GM12878 (cell line): ENCODE measurements around the gene OR2C3. TPM values are rescaled to one million over a fixed set of nuclear protein-coding genes. Genes with fewer than 3 reads are reported as not detected.

Source experiments
- ATAC-seq: fragments of 200-7000 bp; cut with Tn5 transposase; 3 replicates; pipeline ENCODE4 v1.9.1; 2020; ENCODE audit warnings: mild to moderate bottlenecking, moderate library complexity
- BruUV-seq: library from RNA; stranded (reverse); fragments of 400-500 nt; replicated peaks from 2 replicates; lab custom pipeline; 2021; lab: Mats Ljungman, UMichigan
- CTCF ChIA-PET: fragments of 300-600 bp; sonication (Branson Sonifier 250); formaldehyde crosslinking; extraction: SDS; loops from one replicate; lab custom pipeline; 2021; ENCODE audit warnings: inconsistent platforms; lab: Yijun Ruan, JAX
- POLR2A ChIA-PET: fragments of 350-600 bp; formaldehyde crosslinking; extraction: SDS; loops from one replicate; lab custom pipeline; 2021; ENCODE audit warnings: inconsistent platforms; lab: Charles Lee
- RAD21 ChIA-PET: fragments of 300-600 bp; sonication (Branson Sonifier 250); formaldehyde crosslinking; loops from one replicate; lab custom pipeline; 2023; ENCODE audit warnings: antibody characterized with exemption; ENCODE audit not compliant: unreplicated experiment; lab: Charles Lee
- SMC1A ChIA-PET: fragments of 300-600 bp; sonication (Branson Sonifier 250); formaldehyde crosslinking; loops from one replicate; lab custom pipeline; 2023; ENCODE audit not compliant: unreplicated experiment, uncharacterized antibody; lab: Charles Lee
- DNase-seq: peaks from one replicate; pipeline ENCODE4 v3.0.0-alpha.2; 2011; ENCODE audit warnings: low read depth, low spot score
- FAIRE-seq: peaks from 3 replicates; lab custom pipeline; 2011; peaks lifted over from hg19 to GRCh38; lab: Jason Lieb, UNC
- H2AFZ ChIP-seq: 2 replicates; pipeline ENCODE4 v1.6.0; 2011; ENCODE audit warnings: low read depth, low read length, control low read depth; ENCODE audit not compliant: control insufficient read depth
- H3K27ac ChIP-seq: 2 replicates; pipeline ENCODE4 v1.5.1; 2011; ENCODE audit warnings: control low read depth; ENCODE audit not compliant: control insufficient read depth, insufficient read depth
- H3K27me3 ChIP-seq, 2 experiments: replicated peaks in 1 of 2; 2 replicates each; pipeline versions ENCODE4 v1.6.0 to v1.6.1; 2011; ENCODE audit warnings: low read length in 1 of 2; ENCODE audit not compliant: control insufficient read depth in 2 of 2, insufficient read depth in 2 of 2
- H3K36me3 ChIP-seq, 2 experiments: 2 replicates each; pipeline ENCODE4 v1.5.1; 2011; ENCODE audit warnings: low read length in 1 of 2; ENCODE audit not compliant: control insufficient read depth in 2 of 2, insufficient read depth in 2 of 2
- H3K4me1 ChIP-seq: 2 replicates; pipeline ENCODE4 v1.6.1; 2011; ENCODE audit warnings: mild to moderate bottlenecking, low read length, moderate library complexity, mixed read lengths; ENCODE audit not compliant: control insufficient read depth, insufficient read depth
- H3K4me2 ChIP-seq: 2 replicates; pipeline ENCODE4 v1.6.0; 2011; ENCODE audit warnings: control low read depth; ENCODE audit not compliant: control insufficient read depth, insufficient read depth
- H3K4me3 ChIP-seq: fragments of 200-600 bp; sonication (generic); 2 replicates; pipeline ENCODE4 v1.5.1; 2016
- H3K79me2 ChIP-seq: 2 replicates; pipeline ENCODE4 v1.6.0; 2011; ENCODE audit warnings: low read length; ENCODE audit not compliant: control insufficient read depth, insufficient read depth
- H3K9ac ChIP-seq: 2 replicates; pipeline ENCODE4 v1.8.0; 2011; ENCODE audit warnings: low read length, control low read depth, mixed read lengths; ENCODE audit not compliant: control insufficient read depth, insufficient read depth
- H3K9me3 ChIP-seq: replicated peaks from 3 replicates; pipeline ENCODE4 v1.5.1; 2011; ENCODE audit warnings: mild to moderate bottlenecking, low read length; ENCODE audit not compliant: control insufficient read depth, insufficient read depth
- H4K20me1 ChIP-seq: 2 replicates; pipeline ENCODE4 v1.6.0; 2011; ENCODE audit not compliant: control insufficient read depth, insufficient read depth
- CBX5 ChIP-seq: sonication (generic); IDR thresholded peaks from 2 replicates; pipeline ENCODE4 v1.6.1; 2016; ENCODE audit warnings: low read depth, moderate library complexity, mild to moderate bottlenecking, inconsistent platforms
- KDM1A ChIP-seq: fragments of 200-600 bp; sonication (generic); IDR thresholded peaks from 2 replicates; pipeline ENCODE4 v1.6.1; 2016; ENCODE audit warnings: borderline replicate concordance
- NRF1 ChIP-seq: conservative IDR thresholded peaks from 2 replicates; pipeline ENCODE4 v1.6.1; 2011; ENCODE audit warnings: mild to moderate bottlenecking, low read depth, low read length, improper control_type of control experiment
- PAX8 ChIP-seq: fragments of 450-650 bp; IDR thresholded peaks from 2 replicates; pipeline ENCODE4 v1.6.1; 2017; ENCODE audit warnings: mild to moderate bottlenecking, moderate library complexity
- USF2 ChIP-seq: IDR thresholded peaks from 2 replicates; pipeline ENCODE4 v1.6.1; 2011; ENCODE audit warnings: low read depth, low read length, improper control_type of control experiment, borderline replicate concordance
- ZNF217 ChIP-seq: fragments of 450-650 bp; IDR thresholded peaks from 2 replicates; pipeline ENCODE4 v1.6.1; 2017; ENCODE audit warnings: antibody characterized with exemption, mild to moderate bottlenecking
- ZSCAN29 ChIP-seq: fragments of 450-650 bp; IDR thresholded peaks from 2 replicates; pipeline ENCODE4 v1.6.1; 2017; ENCODE audit warnings: mild to moderate bottlenecking, moderate library complexity
- WGBS: methylation state at CpG from one replicate; pipeline ENCODE4 v1.1.6; 2016; ENCODE audit warnings: low lambda C conversion rate; ENCODE audit not compliant: insufficient replicate concordance, insufficient coverage; ENCODE audit errors: missing lambda C conversion rate; 5-methylcytosine and 5-hydroxymethylcytosine counted together
- in situ Hi-C: fragments of 300-500 bp; cut with MboI; formaldehyde crosslinking; loops from 9 replicates; pipeline ENCODE4 v1.14.3; 2018; ENCODE audit warnings: mixed read lengths
- intact Hi-C: fragments of 100-400 bp; cut with micrococcal nuclease; formaldehyde crosslinking; loops from one replicate; pipeline ENCODE4 v1.14.2; 2022; ENCODE audit not compliant: unreplicated experiment
- polyA plus RNA-seq, 11 experiments: library from polyadenylated mRNA; depleted of rRNA in 4 of 11; unstranded in 6 of 11; stranded (reverse) in 5 of 11; fragments of >200 nt; fragmentation: Nextera tagmentation in 4 of 11; fragmentation: Illumina TruSeq in 1 of 11; extraction: Ambion mirVana in 4 of 11; extraction: Trizol in 1 of 11; gene quantifications; 1 replicate in 1 of 11; 2 replicates in 10 of 11; pipeline versions ENCODE4 v1.2.1 to v1.2.3, GENCODE V29; 2011 to 2016; ENCODE audit warnings: inconsistent platforms in 2 of 11, missing spikeins in 2 of 11, low read depth in 1 of 11
- total RNA-seq, 4 experiments: library from RNA; depleted of rRNA in 3 of 4; stranded (reverse); fragments of >200 nt in 3 of 4; fragmentation: Illumina TruSeq in 1 of 4; extraction: Trizol in 1 of 4; gene quantifications; 2 replicates each; pipeline versions ENCODE4 v1.2.1 to v1.2.3, GENCODE V29; 2013 to 2021
- TF ChIP-seq, protein P1 (sequence below): fragments of 450-650 bp; formaldehyde crosslinking; IDR thresholded peaks from 2 replicates; pipeline ENCODE4 v1.5.0; 2022; ENCODE audit warnings: mild to moderate bottlenecking, missing genetic modification characterization

The OR2C3 gene
- total and polyA plus RNA-seq, 10 of the 15 experiments (the other 5 are each of a cell fraction or from before 2014, with no cell fraction given): not detected

GRCh38 chr1:247500865-247501264 is 35.4 kb downstream of the OR2C3 start:
- Histone ChIP-seq H3K36me3 (no peaks in the 10 kb centered on the region), H2AFZ (no peak overlapping the region), H4K20me1 (no peaks in the 10 kb centered on the region), H3K79me2 (no peaks in the 10 kb centered on the region), H3K27me3 (no peaks in the 10 kb centered on the region), H3K4me2 (no peak overlapping the region), H3K9me3 (no peaks in the 10 kb centered on the region), H3K27ac (no peak overlapping the region), H3K4me1 (no peaks in the 10 kb centered on the region), H3K9ac (no peak overlapping the region), H3K4me3 (no peak overlapping the region)
- ChIA-PET SMC1A (no interaction called here), CTCF (interaction anchor here (0.9 to 1.3 kb wide), 2 partner anchors 9 to 111 kb away, joined by 3 read pairs; no protein-coding TSS in a partner anchor), POLR2A (no interaction called here), RAD21 (no interaction called here)
- intact Hi-C loops (no loop called here), in situ Hi-C loops (no loop called here)
- ATAC-seq (no peak), FAIRE-seq (no peak), DNase-seq (no peak)
- BruUV-seq: no TSS peak
- TF ChIP-seq ZNF217: no peak
- no peak for TF ChIP-seq PAX8
- no peak for TF ChIP-seq CBX5
- TF ChIP-seq ZSCAN29: no peak
- 29% methylated on average over 3 of the region's 3 CpGs for WGBS

- no peak for FAIRE-seq
Measured at GRCh38 chr1:247496581-247497285, 39.5 kb downstream of the OR2C3 start.

More at GRCh38 chr1:247496581-247497285, 39.5 kb downstream of the OR2C3 start:
- Histone ChIP-seq H3K9ac (no peak overlapping the region), H3K4me2 (no peak overlapping the region), H3K4me3 (no peak overlapping the region), H4K20me1 (no peaks in the 10 kb centered on the region), H2AFZ (no peak overlapping the region), H3K79me2 (no peaks in the 10 kb centered on the region), H3K36me3 (no peaks in the 10 kb centered on the region), H3K9me3 (no peaks in the 10 kb centered on the region), H3K4me1 (no peaks in the 10 kb centered on the region), H3K27ac (no peak overlapping the region), H3K27me3 (peaks cover 0 to 1% of the 10 kb centered on the region in 2 experiments; a peak in 1 of 4 replicates)
- WGBS: 58% methylated on average over 10 of the region's 10 CpGs
- ChIA-PET CTCF (interaction anchor here (0.8 to 1.7 kb wide), 2 partner anchors 20 to 77 kb away, joined by 3 to 4 read pairs; no protein-coding TSS in a partner anchor), RAD21 (no interaction called here), POLR2A (no interaction called here), SMC1A (interaction anchor here (0.7 to 4.1 kb wide), 2 partner anchors 9 to 29 kb away, joined by 3 to 15 read pairs; no protein-coding TSS in a partner anchor)
- in situ Hi-C loops: no loop called here
- BruUV-seq: no TSS peak
- DNase-seq (no peak), ATAC-seq (no peak)
- TF ChIP-seq USF2: no peak
- TF ChIP-seq NRF1: no peak
- TF ChIP-seq, protein P1, sequence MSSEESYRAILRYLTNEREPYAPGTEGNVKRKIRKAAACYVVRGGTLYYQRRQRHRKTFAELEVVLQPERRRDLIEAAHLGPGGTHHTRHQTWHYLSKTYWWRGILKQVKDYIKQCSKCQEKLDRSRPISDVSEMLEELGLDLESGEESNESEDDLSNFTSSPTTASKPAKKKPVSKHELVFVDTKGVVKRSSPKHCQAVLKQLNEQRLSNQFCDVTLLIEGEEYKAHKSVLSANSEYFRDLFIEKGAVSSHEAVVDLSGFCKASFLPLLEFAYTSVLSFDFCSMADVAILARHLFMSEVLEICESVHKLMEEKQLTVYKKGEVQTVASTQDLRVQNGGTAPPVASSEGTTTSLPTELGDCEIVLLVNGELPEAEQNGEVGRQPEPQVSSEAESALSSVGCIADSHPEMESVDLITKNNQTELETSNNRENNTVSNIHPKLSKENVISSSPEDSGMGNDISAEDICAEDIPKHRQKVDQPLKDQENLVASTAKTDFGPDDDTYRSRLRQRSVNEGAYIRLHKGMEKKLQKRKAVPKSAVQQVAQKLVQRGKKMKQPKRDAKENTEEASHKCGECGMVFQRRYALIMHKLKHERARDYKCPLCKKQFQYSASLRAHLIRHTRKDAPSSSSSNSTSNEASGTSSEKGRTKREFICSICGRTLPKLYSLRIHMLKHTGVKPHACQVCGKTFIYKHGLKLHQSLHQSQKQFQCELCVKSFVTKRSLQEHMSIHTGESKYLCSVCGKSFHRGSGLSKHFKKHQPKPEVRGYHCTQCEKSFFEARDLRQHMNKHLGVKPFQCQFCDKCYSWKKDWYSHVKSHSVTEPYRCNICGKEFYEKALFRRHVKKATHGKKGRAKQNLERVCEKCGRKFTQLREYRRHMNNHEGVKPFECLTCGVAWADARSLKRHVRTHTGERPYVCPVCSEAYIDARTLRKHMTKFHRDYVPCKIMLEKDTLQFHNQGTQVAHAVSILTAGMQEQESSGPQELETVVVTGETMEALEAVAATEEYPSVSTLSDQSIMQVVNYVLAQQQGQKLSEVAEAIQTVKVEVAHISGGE (CRISPR knock-in tag): no peak
- no peak for TF ChIP-seq KDM1A
- intact Hi-C loops: no loop called here
